HEK293 (cell line): ENCODE results near the gene TMEM203.

Source experiments
- CTCF ChIA-PET: fragments of 350-600 bp; formaldehyde crosslinking; extraction: SDS; loops from one replicate; lab custom pipeline; 2021; ENCODE audit warnings: antibody characterized with exemption; lab: Yijun Ruan, JAX
- POLR2A ChIA-PET: fragments of 300-600 bp; formaldehyde crosslinking; extraction: SDS; loops from one replicate; lab custom pipeline; 2020; ENCODE audit warnings: antibody characterized with exemption, inconsistent platforms; lab: Yijun Ruan, JAX
- H3K27ac ChIP-seq: fragments of 200-500 bp; sonication (Bioruptor generic); 2 replicates; pipeline ENCODE4 v1.5.1; 2014; ENCODE audit warnings: low read depth, low read length, control low read depth, inconsistent platforms; ENCODE audit errors: extremely low read depth
- H3K36me3 ChIP-seq, 2 experiments: fragments of 200-500 bp in 1 of 2; sonication (Bioruptor generic) in 1 of 2; 1 replicate in 1 of 2; 2 replicates in 1 of 2; pipeline ENCODE4 v1.5.1; 2014 to 2017; ENCODE audit warnings: inconsistent platforms in 2 of 2, low read length in 2 of 2; ENCODE audit not compliant: control insufficient read depth in 2 of 2, insufficient read depth in 1 of 2
- H3K4me1 ChIP-seq: fragments of 200-500 bp; sonication (Bioruptor generic); 2 replicates; pipeline ENCODE4 v1.5.1; 2014; ENCODE audit warnings: mild to moderate bottlenecking, low read length, inconsistent platforms; ENCODE audit not compliant: control insufficient read depth, insufficient read depth
- H3K4me3 ChIP-seq: 2 replicates; pipeline ENCODE4 v1.5.1; 2011; ENCODE audit warnings: low read depth, mild to moderate bottlenecking, control low read depth, low read length, moderate library complexity
- H3K9me3 ChIP-seq: fragments of 200-500 bp; sonication (Bioruptor generic); 2 replicates; pipeline ENCODE4 v1.5.1; 2014; ENCODE audit warnings: low read depth, low read length, inconsistent platforms; ENCODE audit not compliant: control insufficient read depth, insufficient read depth
- FEZF1 ChIP-seq: fragments of 450-650 bp; formaldehyde crosslinking; IDR thresholded peaks from 2 replicates; pipeline ENCODE4 v1.5.1; 2016; ENCODE audit warnings: missing biosample characterization, missing genetic modification characterization
- GFI1B ChIP-seq: fragments of 450-650 bp; formaldehyde crosslinking; IDR thresholded peaks from 2 replicates; pipeline ENCODE4 v1.5.1; 2016; ENCODE audit warnings: missing biosample characterization, missing genetic modification characterization
- GLIS2 ChIP-seq: fragments of 450-650 bp; formaldehyde crosslinking; IDR thresholded peaks from 2 replicates; pipeline ENCODE4 v1.5.1; 2016; ENCODE audit warnings: missing biosample characterization, missing genetic modification characterization
- HOXC10 ChIP-seq: sonication (generic); formaldehyde crosslinking; IDR thresholded peaks from 2 replicates; pipeline ENCODE4 v1.8.1; 2023; ENCODE audit warnings: mild to moderate bottlenecking, missing genetic modification reagents
- SALL2 ChIP-seq: fragments of 450-650 bp; formaldehyde crosslinking; IDR thresholded peaks from 2 replicates; pipeline ENCODE4 v1.5.0; 2017; ENCODE audit warnings: missing biosample characterization, mild to moderate bottlenecking, missing genetic modification characterization, borderline replicate concordance
- ZBTB1 ChIP-seq: fragments of 450-650 bp; formaldehyde crosslinking; IDR thresholded peaks from 2 replicates; pipeline ENCODE4 v1.5.1; 2016; ENCODE audit warnings: missing biosample characterization, missing genetic modification characterization
- ZBTB7A ChIP-seq: fragments of 450-650 bp; formaldehyde crosslinking; IDR thresholded peaks from 2 replicates; pipeline ENCODE4 v1.5.1; 2016; ENCODE audit warnings: low read depth, missing biosample characterization, missing genetic modification characterization
- ZIC2 ChIP-seq: fragments of 450-650 bp; formaldehyde crosslinking; IDR thresholded peaks from 2 replicates; pipeline ENCODE4 v1.5.1; 2016; ENCODE audit warnings: missing biosample characterization, missing genetic modification characterization
- ZNF157 ChIP-seq: fragments of 450-650 bp; formaldehyde crosslinking; IDR thresholded peaks from 2 replicates; pipeline ENCODE4 v1.5.1; 2016; ENCODE audit warnings: missing biosample characterization, missing genetic modification characterization
- ZNF211 ChIP-seq: fragments of 450-650 bp; formaldehyde crosslinking; IDR thresholded peaks from 2 replicates; pipeline ENCODE4 v1.5.1; 2016; ENCODE audit warnings: low read depth, missing biosample characterization, missing genetic modification characterization
- ZNF214 ChIP-seq: fragments of 450-650 bp; formaldehyde crosslinking; IDR thresholded peaks from 2 replicates; pipeline ENCODE4 v1.5.1; 2017; ENCODE audit warnings: missing biosample characterization, mild to moderate bottlenecking, missing genetic modification characterization, borderline replicate concordance
- ZNF350 ChIP-seq: fragments of 450-650 bp; formaldehyde crosslinking; IDR thresholded peaks from 2 replicates; pipeline ENCODE4 v1.5.0; 2017; ENCODE audit warnings: missing biosample characterization, mild to moderate bottlenecking, missing genetic modification characterization
- ZNF394 ChIP-seq: fragments of 450-650 bp; formaldehyde crosslinking; IDR thresholded peaks from 2 replicates; pipeline ENCODE4 v1.5.1; 2016; ENCODE audit warnings: missing biosample characterization, missing genetic modification characterization, mild to moderate bottlenecking, moderate library complexity, borderline replicate concordance
- ZNF404 ChIP-seq: fragments of 450-650 bp; formaldehyde crosslinking; IDR thresholded peaks from 2 replicates; pipeline ENCODE4 v1.5.1; 2017; ENCODE audit warnings: missing biosample characterization, missing genetic modification characterization
- ZNF664 ChIP-seq: fragments of 450-650 bp; formaldehyde crosslinking; IDR thresholded peaks from 2 replicates; pipeline ENCODE4 v1.5.1; 2016; ENCODE audit warnings: missing biosample characterization, missing genetic modification characterization
- ZNF677 ChIP-seq: fragments of 450-650 bp; IDR thresholded peaks from 2 replicates; pipeline ENCODE4 v1.5.0; 2018; ENCODE audit warnings: missing biosample characterization, mild to moderate bottlenecking, missing genetic modification characterization, moderate library complexity
- TF ChIP-seq, protein P1 (sequence below): fragments of 450-650 bp; formaldehyde crosslinking; IDR thresholded peaks from 2 replicates; pipeline ENCODE4 v1.5.1; 2016; ENCODE audit warnings: missing biosample characterization, missing genetic modification characterization
- TF ChIP-seq, protein P2 (sequence below): fragments of 450-650 bp; formaldehyde crosslinking; IDR thresholded peaks from 2 replicates; pipeline ENCODE4 v1.5.1; 2016; ENCODE audit warnings: missing biosample characterization, missing genetic modification characterization
- TF ChIP-seq, protein P3 (sequence below): fragments of 450-650 bp; formaldehyde crosslinking; conservative IDR thresholded peaks from 2 replicates; pipeline ENCODE4 v1.5.1; 2016; ENCODE audit warnings: low read depth, missing biosample characterization, missing genetic modification characterization
- TF ChIP-seq, protein P4 (sequence below): fragments of 450-650 bp; formaldehyde crosslinking; IDR thresholded peaks from 2 replicates; pipeline ENCODE4 v1.5.1; 2017; ENCODE audit warnings: missing biosample characterization, missing genetic modification characterization
- TF ChIP-seq, protein P5 (sequence below): fragments of 450-650 bp; formaldehyde crosslinking; IDR thresholded peaks from 2 replicates; pipeline ENCODE4 v1.5.1; 2017; ENCODE audit warnings: missing biosample characterization, missing genetic modification characterization

Gene TMEM203

DNA sequence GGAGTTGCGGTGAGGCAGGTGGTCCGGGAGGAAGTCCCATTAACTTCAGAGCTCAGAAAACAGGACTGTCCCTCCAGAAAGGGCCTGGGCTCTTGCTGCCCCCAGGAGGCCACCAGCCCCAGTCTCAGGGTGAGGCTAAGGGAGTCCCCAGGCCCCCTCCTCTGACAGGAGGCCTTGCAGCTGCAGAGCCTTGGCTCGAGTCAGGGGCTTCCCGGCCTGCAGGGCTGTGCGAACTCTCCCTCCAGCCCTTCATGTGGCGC is 42.4 kb upstream of the TMEM203 start (continued):
- no peak for TF ChIP-seq SALL2 (tag by site-specific recombination)
- TF ChIP-seq FEZF1 = no peak
- TF ChIP-seq, protein P1, sequence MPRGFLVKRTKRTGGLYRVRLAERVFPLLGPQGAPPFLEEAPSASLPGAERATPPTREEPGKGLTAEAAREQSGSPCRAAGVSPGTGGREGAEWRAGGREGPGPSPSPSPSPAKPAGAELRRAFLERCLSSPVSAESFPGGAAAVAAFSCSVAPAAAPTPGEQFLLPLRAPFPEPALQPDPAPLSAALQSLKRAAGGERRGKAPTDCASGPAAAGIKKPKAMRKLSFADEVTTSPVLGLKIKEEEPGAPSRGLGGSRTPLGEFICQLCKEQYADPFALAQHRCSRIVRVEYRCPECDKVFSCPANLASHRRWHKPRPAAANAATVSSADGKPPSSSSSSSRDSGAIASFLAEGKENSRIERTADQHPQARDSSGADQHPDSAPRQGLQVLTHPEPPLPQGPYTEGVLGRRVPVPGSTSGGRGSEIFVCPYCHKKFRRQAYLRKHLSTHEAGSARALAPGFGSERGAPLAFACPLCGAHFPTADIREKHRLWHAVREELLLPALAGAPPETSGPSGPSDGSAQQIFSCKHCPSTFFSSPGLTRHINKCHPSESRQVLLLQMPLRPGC (tag by site-specific recombination) = no peak
- TF ChIP-seq, protein P2, sequence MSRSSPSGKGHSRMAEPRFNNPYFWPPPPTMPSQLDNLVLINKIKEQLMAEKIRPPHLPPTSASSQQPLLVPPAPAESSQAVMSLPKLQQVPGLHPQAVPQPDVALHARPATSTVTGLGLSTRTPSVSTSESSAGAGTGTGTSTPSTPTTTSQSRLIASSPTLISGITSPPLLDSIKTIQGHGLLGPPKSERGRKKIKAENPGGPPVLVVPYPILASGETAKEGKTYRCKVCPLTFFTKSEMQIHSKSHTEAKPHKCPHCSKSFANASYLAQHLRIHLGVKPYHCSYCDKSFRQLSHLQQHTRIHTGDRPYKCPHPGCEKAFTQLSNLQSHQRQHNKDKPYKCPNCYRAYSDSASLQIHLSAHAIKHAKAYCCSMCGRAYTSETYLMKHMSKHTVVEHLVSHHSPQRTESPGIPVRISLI (tag by site-specific recombination) = no peak
- no peak for TF ChIP-seq ZNF350 (tag by site-specific recombination)
- TF ChIP-seq, protein P3, sequence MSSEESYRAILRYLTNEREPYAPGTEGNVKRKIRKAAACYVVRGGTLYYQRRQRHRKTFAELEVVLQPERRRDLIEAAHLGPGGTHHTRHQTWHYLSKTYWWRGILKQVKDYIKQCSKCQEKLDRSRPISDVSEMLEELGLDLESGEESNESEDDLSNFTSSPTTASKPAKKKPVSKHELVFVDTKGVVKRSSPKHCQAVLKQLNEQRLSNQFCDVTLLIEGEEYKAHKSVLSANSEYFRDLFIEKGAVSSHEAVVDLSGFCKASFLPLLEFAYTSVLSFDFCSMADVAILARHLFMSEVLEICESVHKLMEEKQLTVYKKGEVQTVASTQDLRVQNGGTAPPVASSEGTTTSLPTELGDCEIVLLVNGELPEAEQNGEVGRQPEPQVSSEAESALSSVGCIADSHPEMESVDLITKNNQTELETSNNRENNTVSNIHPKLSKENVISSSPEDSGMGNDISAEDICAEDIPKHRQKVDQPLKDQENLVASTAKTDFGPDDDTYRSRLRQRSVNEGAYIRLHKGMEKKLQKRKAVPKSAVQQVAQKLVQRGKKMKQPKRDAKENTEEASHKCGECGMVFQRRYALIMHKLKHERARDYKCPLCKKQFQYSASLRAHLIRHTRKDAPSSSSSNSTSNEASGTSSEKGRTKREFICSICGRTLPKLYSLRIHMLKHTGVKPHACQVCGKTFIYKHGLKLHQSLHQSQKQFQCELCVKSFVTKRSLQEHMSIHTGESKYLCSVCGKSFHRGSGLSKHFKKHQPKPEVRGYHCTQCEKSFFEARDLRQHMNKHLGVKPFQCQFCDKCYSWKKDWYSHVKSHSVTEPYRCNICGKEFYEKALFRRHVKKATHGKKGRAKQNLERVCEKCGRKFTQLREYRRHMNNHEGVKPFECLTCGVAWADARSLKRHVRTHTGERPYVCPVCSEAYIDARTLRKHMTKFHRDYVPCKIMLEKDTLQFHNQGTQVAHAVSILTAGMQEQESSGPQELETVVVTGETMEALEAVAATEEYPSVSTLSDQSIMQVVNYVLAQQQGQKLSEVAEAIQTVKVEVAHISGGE (tag by site-specific recombination) = no peak

DNA sequence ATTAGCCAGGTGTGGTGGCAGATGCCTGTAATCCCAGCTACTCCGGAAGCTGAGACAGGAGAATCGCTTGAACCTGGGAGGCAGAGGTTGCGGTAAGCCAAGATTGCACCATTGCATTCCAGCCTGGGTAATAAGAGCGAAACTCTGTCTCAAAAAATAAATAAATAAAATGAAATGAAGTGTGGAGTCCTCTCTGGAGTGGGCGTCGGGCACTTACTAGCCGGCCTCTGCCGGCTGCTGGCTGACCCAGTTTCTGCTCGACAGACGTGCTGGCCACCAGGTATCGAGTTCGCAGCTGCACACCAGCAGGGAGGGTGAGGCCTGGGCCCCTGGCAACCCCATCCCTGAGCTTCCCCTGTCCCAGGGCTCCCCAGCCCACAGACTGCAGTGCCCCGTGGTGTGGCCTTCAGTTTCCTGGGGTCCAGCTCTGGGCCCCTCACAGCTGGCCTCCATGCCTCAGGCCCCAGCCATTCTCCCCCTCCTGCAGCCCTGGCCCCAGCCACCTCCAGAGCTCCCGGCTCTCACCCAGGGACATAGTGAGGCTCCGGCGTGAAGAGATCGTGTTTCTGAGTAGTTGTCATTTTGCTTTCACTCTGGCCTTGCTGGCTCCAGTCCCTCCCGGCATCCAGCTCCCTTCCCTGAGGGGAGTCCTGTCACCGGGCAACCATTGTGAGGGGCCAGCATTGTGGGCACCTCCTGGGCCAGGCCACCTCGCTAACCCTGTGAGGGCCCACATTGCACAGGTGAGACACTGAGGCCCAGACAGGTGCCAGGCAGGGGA is 41.9 kb upstream of the TMEM203 start:
- Histone ChIP-seq H3K9me3 (no peaks in the 10 kb centered on the region), H3K4me3 (no peak overlapping the region), H3K27ac (no peak overlapping the region), H3K4me1 (0 out of 2 replicates have a peak, but pooled peaks cover 3% of the 10 kb centered on the region), H3K36me3 (peaks cover 0 to 18% of the 10 kb centered on the region in 2 experiments; a peak in 1 of 3 replicates)
- ChIA-PET CTCF (interaction anchor here (0.7 to 3.6 kb wide), 5 partner anchors 10 to 176 kb away, joined by 3 to 29 read pairs (median 4); partner anchors contain the start of genes EXD3 and NOXA1), POLR2A (interaction anchor here (0.7 to 11.5 kb wide), 4 partner anchors 6 to 213 kb away, joined by 3 to 336 read pairs (median 4); partner anchors contain the start of genes NELFB, NRARP and STPG3)
- no peak for TF ChIP-seq ZNF211 (tag by site-specific recombination)
- no peak for TF ChIP-seq ZNF664 (tag by site-specific recombination)
- TF ChIP-seq ZBTB1 (tag by site-specific recombination) = no peak
- no peak for TF ChIP-seq ZBTB7A (tag by site-specific recombination)
- TF ChIP-seq, protein P4, sequence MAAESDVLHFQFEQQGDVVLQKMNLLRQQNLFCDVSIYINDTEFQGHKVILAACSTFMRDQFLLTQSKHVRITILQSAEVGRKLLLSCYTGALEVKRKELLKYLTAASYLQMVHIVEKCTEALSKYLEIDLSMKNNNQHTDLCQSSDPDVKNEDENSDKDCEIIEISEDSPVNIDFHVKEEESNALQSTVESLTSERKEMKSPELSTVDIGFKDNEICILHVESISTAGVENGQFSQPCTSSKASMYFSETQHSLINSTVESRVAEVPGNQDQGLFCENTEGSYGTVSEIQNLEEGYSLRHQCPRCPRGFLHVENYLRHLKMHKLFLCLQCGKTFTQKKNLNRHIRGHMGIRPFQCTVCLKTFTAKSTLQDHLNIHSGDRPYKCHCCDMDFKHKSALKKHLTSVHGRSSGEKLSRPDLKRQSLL (tag by site-specific recombination) = peak; percentile 62; the same call in 1 of the 2 replicates
- no peak for TF ChIP-seq GFI1B
- no peak for TF ChIP-seq ZNF677 (tag by site-specific recombination)
- peak; percentile 53; the same call in 1 of the 2 replicates for TF ChIP-seq ZNF394 (tag by site-specific recombination)
- TF ChIP-seq GLIS2 (tag by site-specific recombination) = peak; percentile 58
- no peak for TF ChIP-seq ZNF404 (tag by site-specific recombination)
- no peak for TF ChIP-seq ZNF157
- TF ChIP-seq ZNF214 (tag by site-specific recombination) = no peak
- TF ChIP-seq ZIC2 (tag by site-specific recombination) = peak; percentile 70; the same call in 1 of the 2 replicates
- TF ChIP-seq, protein P5, sequence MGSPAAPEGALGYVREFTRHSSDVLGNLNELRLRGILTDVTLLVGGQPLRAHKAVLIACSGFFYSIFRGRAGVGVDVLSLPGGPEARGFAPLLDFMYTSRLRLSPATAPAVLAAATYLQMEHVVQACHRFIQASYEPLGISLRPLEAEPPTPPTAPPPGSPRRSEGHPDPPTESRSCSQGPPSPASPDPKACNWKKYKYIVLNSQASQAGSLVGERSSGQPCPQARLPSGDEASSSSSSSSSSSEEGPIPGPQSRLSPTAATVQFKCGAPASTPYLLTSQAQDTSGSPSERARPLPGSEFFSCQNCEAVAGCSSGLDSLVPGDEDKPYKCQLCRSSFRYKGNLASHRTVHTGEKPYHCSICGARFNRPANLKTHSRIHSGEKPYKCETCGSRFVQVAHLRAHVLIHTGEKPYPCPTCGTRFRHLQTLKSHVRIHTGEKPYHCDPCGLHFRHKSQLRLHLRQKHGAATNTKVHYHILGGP (tag by site-specific recombination) = no peak
- TF ChIP-seq HOXC10 (CRISPR knock-in tag) = no peak
